Breast epithelium (tissue), 4 donors: Measurements from ENCODE around the gene ACTN4. TPM values are rescaled to one million over a fixed set of nuclear protein-coding genes. Genes with fewer than 3 reads are reported as not detected.

Source experiments
- DNase-seq, 2 donors: peaks; one replicate each; pipeline ENCODE4 v3.0.0-alpha.2; 2019; ENCODE audit warnings: low spot score in 2 of 2
- H3K27ac ChIP-seq, 2 donors: fragments of 200-600 bp; sonication (generic) in 1 of 2; one replicate each; pipeline ENCODE4 v1.5.1; 2016 to 2019; ENCODE audit warnings: mild to moderate bottlenecking in 1 of 2
- H3K27me3 ChIP-seq, 2 donors: fragments of 200-600 bp; sonication (generic) in 1 of 2; one replicate each; pipeline versions ENCODE4 v1.5.1 to v1.6.0; 2017 to 2019; ENCODE audit warnings: control low read depth in 1 of 2, mild to moderate bottlenecking in 1 of 2
- H3K36me3 ChIP-seq: fragments of 200-600 bp; one replicate; pipeline ENCODE4 v1.5.1; 2019
- H3K4me1 ChIP-seq, 2 donors: fragments of 200-600 bp; sonication (generic); one replicate each; pipeline ENCODE4 v1.5.1; 2016 to 2019; ENCODE audit warnings: control low read depth in 1 of 2
- H3K4me3 ChIP-seq, 3 donors: fragments of 200-600 bp; sonication (generic); 1 replicate in 2 of 3; 2 replicates in 1 of 3; pipeline ENCODE4 v1.5.1; 2016 to 2019; ENCODE audit warnings: mild to moderate bottlenecking in 3 of 3, moderate library complexity in 2 of 3
- H3K9me3 ChIP-seq, 2 donors: fragments of 200-600 bp; sonication (generic) in 1 of 2; one replicate each; pipeline ENCODE4 v1.5.1; 2016 to 2019; ENCODE audit warnings: control low read depth in 1 of 2
- CTCF ChIP-seq, 3 donors: fragments of 450-650 bp; IDR thresholded peaks; one replicate each; pipeline ENCODE4 v1.5.1; 2016 to 2017; ENCODE audit warnings: antibody characterized with exemption in 3 of 3, mild to moderate bottlenecking in 3 of 3, moderate library complexity in 3 of 3
- POLR2A ChIP-seq: fragments of 450-650 bp; IDR thresholded peaks from one replicate; pipeline ENCODE4 v1.6.1; 2016; ENCODE audit warnings: antibody characterized with exemption, mild to moderate bottlenecking, moderate library complexity
- POLR2AphosphoS5 ChIP-seq, 3 donors: sonication (generic); formaldehyde crosslinking; IDR thresholded peaks; one replicate each; pipeline ENCODE4 v1.6.1; 2017; ENCODE audit warnings: antibody characterized with exemption in 3 of 3
- intact Hi-C: fragments of 100-400 bp; cut with DNase I; formaldehyde crosslinking; loops from one replicate; pipeline ENCODE4 v1.15.1; 2023; ENCODE audit warnings: low total_unique reads
- total RNA-seq, 3 donors: library from RNA; depleted of rRNA; stranded (reverse); fragments of >200 nt; gene quantifications; one replicate each; pipeline ENCODE4 v1.1.0, GENCODE V29; 2016

Gene ACTN4
- total RNA-seq, 3 donors from 2014 or later: 182 to 296 (median 269) TPM

GRCh38 chr19:38684862-38685665 is 37.6 kb downstream of the ACTN4 start:
- Histone ChIP-seq H3K9me3 (no peaks in the 10 kb centered on the region), H3K4me3 (peak overlapping the region in 1 of 3 donors; percentile 17), H3K27ac (peak overlapping the region; percentile 98 to 99), H3K27me3 (no peaks in the 10 kb centered on the region), H3K36me3 (no peaks in the 10 kb centered on the region), H3K4me1 (peaks cover 27 to 41% of the 10 kb centered on the region in 2 donors)
- DNase-seq: no peak
- TF ChIP-seq POLR2AphosphoS5 (IDR thresholded peaks at IDR 0.05) (no peak), CTCF (IDR thresholded peaks at IDR 0.05) (no peak), POLR2A (no peak)
- intact Hi-C loops: no loop called here

- H3K4me3 ChIP-seq: peak overlapping the region in 1 of 3 donors; percentile 17
- no peaks in the 10 kb centered on the region for H3K27me3 ChIP-seq
- no peak for DNase-seq
- TF ChIP-seq POLR2A (no peak), CTCF (IDR thresholded peaks at IDR 0.05) (peak; percentile 63 to 72 (median 72)), POLR2AphosphoS5 (IDR thresholded peaks at IDR 0.05) (no peak)
- H3K9me3 ChIP-seq: no peaks in the 10 kb centered on the region
- intact Hi-C loops: no loop called here
- peak overlapping the region; percentile 98 to 99 for H3K27ac ChIP-seq
- H3K4me1 ChIP-seq: peaks cover 27 to 41% of the 10 kb centered on the region in 2 donors
- no peaks in the 10 kb centered on the region for H3K36me3 ChIP-seq
Observed at GRCh38 chr19:38685666-38686529, 38.4 kb downstream of the ACTN4 start.

GRCh38 chr19:38686530-38686888 is 39.1 kb downstream of the ACTN4 start:
- TF ChIP-seq POLR2A: no peak
- no peak for TF ChIP-seq POLR2AphosphoS5 (IDR thresholded peaks at IDR 0.05)
- H3K27ac ChIP-seq: peak overlapping the region; percentile 98 to 99
- H3K36me3 ChIP-seq: no peaks in the 10 kb centered on the region
- no peaks in the 10 kb centered on the region for H3K9me3 ChIP-seq
- H3K4me1 ChIP-seq: peaks cover 27 to 39% of the 10 kb centered on the region in 2 donors
- no peak for DNase-seq
- intact Hi-C loops: no loop called here
- H3K27me3 ChIP-seq: no peaks in the 10 kb centered on the region
- H3K4me3 ChIP-seq: no peak overlapping the region

- Histone ChIP-seq H3K4me1 (peaks cover 33 to 47% of the 10 kb centered on the region in 2 donors), H3K27ac (peak overlapping the region; percentile 98 to 99)
Observed at GRCh38 chr19:38687837-38688378, 40.5 kb downstream of the ACTN4 start.

More at GRCh38 chr19:38687837-38688378, 40.5 kb downstream of the ACTN4 start:
- intact Hi-C loops: no loop called here
- TF ChIP-seq POLR2A (no peak), POLR2AphosphoS5 (IDR thresholded peaks at IDR 0.05) (no peak), CTCF (IDR thresholded peaks at IDR 0.05) (no peak)
- Histone ChIP-seq H3K9me3 (no peaks in the 10 kb centered on the region), H3K36me3 (no peaks in the 10 kb centered on the region), H3K4me3 (no peak overlapping the region), H3K27me3 (no peaks in the 10 kb centered on the region)
- DNase-seq: no peak
